ENCODE results near the gene SUMF1.

Gene SUMF1

GRCh38 chr3:4387210-4388204, 79.6 kb downstream of the SUMF1 start:
- DNase-seq (ENCODE audit: low read depth in 3 of 3) = no peak

GRCh38 chr3:4385201-4385600, 81.9 kb downstream of the SUMF1 start:
- no peak for DNase-seq (ENCODE audit: low read depth in 3 of 3)

- no peak for DNase-seq (ENCODE audit: low read depth in 3 of 3)
These were observed 87.1 kb downstream of the SUMF1 start for GRCh38 chr3:4380013-4380412.

- DNase-seq (ENCODE audit: low read depth in 3 of 3) = no peak
These were observed 90.6 kb downstream of the SUMF1 start for GRCh38 chr3:4376499-4376898.

- DNase-seq (ENCODE audit: low read depth in 3 of 3) = no peak
These were observed 91.2 kb downstream of the SUMF1 start for GRCh38 chr3:4375911-4376310.

- DNase-seq (ENCODE audit: low read depth in 3 of 3) = no peak
These were observed 93.4 kb downstream of the SUMF1 start for GRCh38 chr3:4373669-4374068.

- DNase-seq (ENCODE audit: low read depth in 3 of 3) = no peak
These were observed 104.5 kb downstream of the SUMF1 start for GRCh38 chr3:4362523-4362922.

GRCh38 chr3:4360817-4361216, 106.3 kb downstream of the SUMF1 start:
- no peak for DNase-seq (ENCODE audit: low read depth in 3 of 3)

- no peak for DNase-seq (ENCODE audit: low read depth in 3 of 3)
These were observed 107.1 kb downstream of the SUMF1 start for GRCh38 chr3:4359805-4360502.

GRCh38 chr3:4358273-4358672, 108.8 kb downstream of the SUMF1 start:
- no peak for DNase-seq (ENCODE audit: low read depth in 3 of 3)

GRCh38 chr3:4356546-4357410, 110.3 kb downstream of the SUMF1 start:
- no peak for DNase-seq (ENCODE audit: low read depth in 3 of 3)

- no peak for DNase-seq (ENCODE audit: low read depth in 3 of 3)
These were observed 110.9 kb downstream of the SUMF1 start for GRCh38 chr3:4356220-4356540.

GRCh38 chr3:4355401-4356219, 111.5 kb downstream of the SUMF1 start:
- no peak for DNase-seq (ENCODE audit: low read depth in 3 of 3)

- no peak for DNase-seq (ENCODE audit: low read depth in 3 of 3)
These were observed 115.2 kb downstream of the SUMF1 start for GRCh38 chr3:4351872-4352271.

GRCh38 chr3:4351164-4351855, 115.8 kb downstream of the SUMF1 start:
- DNase-seq (ENCODE audit: low read depth in 3 of 3) = peak; percentile 12 to 26 (median 12)

GRCh38 chr3:4350789-4351163, 116.3 kb downstream of the SUMF1 start:
- peak; percentile 17 to 43 (median 20) for DNase-seq (ENCODE audit: low read depth in 3 of 3)

- no peak for DNase-seq (ENCODE audit: low read depth in 3 of 3)
These were observed 123.8 kb downstream of the SUMF1 start for GRCh38 chr3:4343258-4343657.

- DNase-seq (ENCODE audit: low read depth in 3 of 3) = no peak
These were observed 125.8 kb downstream of the SUMF1 start for GRCh38 chr3:4341336-4341675.

GRCh38 chr3:4340411-4341335, 126.4 kb downstream of the SUMF1 start:
- DNase-seq (ENCODE audit: low read depth in 3 of 3) = no peak

- no peak for DNase-seq (ENCODE audit: low read depth in 3 of 3)
These were observed 127.0 kb downstream of the SUMF1 start for GRCh38 chr3:4340077-4340410.
